Lower lobe of right lung (tissue), 2 donors: Measurements from ENCODE around the gene COPS7A. TPM values are rescaled to one million over a fixed set of nuclear protein-coding genes. Genes with fewer than 3 reads are reported as not detected.

ENCODE experiments used
- ATAC-seq, 2 donors: fragments of 200-7000 bp; cut with Tn5 transposase; one replicate each; pipeline ENCODE4 v1.9.1; 2020 to 2022; ENCODE audit warnings: mild to moderate bottlenecking in 2 of 2, moderate library complexity in 2 of 2
- DNase-seq: peaks from one replicate; pipeline ENCODE4 v3.0.0-alpha.2; 2020
- H3K27ac ChIP-seq: fragments of 200-600 bp; one replicate; pipeline ENCODE4 v1.8.0; 2022
- H3K27me3 ChIP-seq: fragments of 200-600 bp; one replicate; pipeline ENCODE4 v1.8.0; 2022; ENCODE audit warnings: low read depth
- H3K36me3 ChIP-seq: fragments of 200-600 bp; one replicate; pipeline ENCODE4 v1.8.0; 2022; ENCODE audit warnings: mild to moderate bottlenecking
- H3K4me1 ChIP-seq: fragments of 200-600 bp; one replicate; pipeline ENCODE4 v1.8.0; 2022
- H3K4me3 ChIP-seq: fragments of 200-600 bp; one replicate; pipeline ENCODE4 v1.8.0; 2022; ENCODE audit warnings: mild to moderate bottlenecking
- H3K9me3 ChIP-seq: fragments of 200-600 bp; one replicate; pipeline ENCODE4 v1.8.0; 2022
- CTCF ChIP-seq: fragments of 200-600 bp; IDR thresholded peaks from one replicate; pipeline ENCODE4 v1.8.0; 2022; ENCODE audit warnings: antibody characterized with exemption, mild to moderate bottlenecking
- intact Hi-C: fragments of 100-400 bp; cut with DNase I; formaldehyde crosslinking; loops from one replicate; pipeline ENCODE4 v1.11.0; 2022
- total RNA-seq: library from RNA; stranded (reverse); fragmentation: NEBNext Ultra II Directional; extraction: Animal tissue kit (Norgen Biotek cat#: 25700); gene quantifications from one replicate; pipeline ENCODE4 v1.2.1, GENCODE V29; 2021
- donor health status: DM: no; HTN: yes; CAD: no; lungs with severe emphysema.

COPS7A gene
- total RNA-seq, 1 donor from 2014 or later, result 55.1 TPM

- H3K9me3 ChIP-seq, result no peaks in the 10 kb centered on the region
- H3K27me3 ChIP-seq, result no peaks in the 10 kb centered on the region
- peak within 1 kb of the TSS; percentile 86 for H3K4me3 ChIP-seq
- ATAC-seq (peak; percentile 94), DNase-seq (peak; percentile 97)
- intact Hi-C loops, result no loop called here
- peak within 1 kb of the TSS; percentile 96 for H3K27ac ChIP-seq
- H3K36me3 ChIP-seq, result peaks cover 11% of the 10 kb centered on the region
- TF ChIP-seq CTCF, result no peak
- H3K4me1 ChIP-seq, result peaks cover 53% of the 10 kb centered on the region
Measured at GRCh38 chr12:6688999-6689882, 34.6 kb upstream of the COPS7A start, which contains the start of gene ZNF384. ZNF384 (minus strand) TSS chr12:6689375; CDS start chr12:6679520, 9,855 bp downstream.

GRCh38 chr12:6691473-6691872 is 32.4 kb upstream of the COPS7A start:
- no peaks in the 10 kb centered on the region for H3K9me3 ChIP-seq
- H3K4me3 ChIP-seq, result no peak overlapping the region
- intact Hi-C loops, result no loop called here
- ATAC-seq (no peak), DNase-seq (no peak)
- H3K27me3 ChIP-seq, result no peaks in the 10 kb centered on the region
- no peak for TF ChIP-seq CTCF
- no peak overlapping the region for H3K27ac ChIP-seq
- H3K4me1 ChIP-seq, result peaks cover 38% of the 10 kb centered on the region
- peaks cover 6% of the 10 kb centered on the region for H3K36me3 ChIP-seq

GRCh38 chr12:6692888-6693287 is 31.0 kb upstream of the COPS7A start:
- Histone ChIP-seq H3K27me3 (peaks cover 8% of the 10 kb centered on the region), H3K4me1 (peaks cover 24% of the 10 kb centered on the region), H3K4me3 (no peak overlapping the region), H3K36me3 (no peaks in the 10 kb centered on the region), H3K9me3 (no peaks in the 10 kb centered on the region), H3K27ac (no peak overlapping the region)
- DNase-seq, result no peak
- intact Hi-C loops, result no loop called here
- no peak for ATAC-seq
- no peak for TF ChIP-seq CTCF

GRCh38 chr12:6693832-6694355 is 30.0 kb upstream of the COPS7A start:
- Histone ChIP-seq H3K27ac (no peak overlapping the region), H3K27me3 (peaks cover 18% of the 10 kb centered on the region), H3K4me1 (peaks cover 18% of the 10 kb centered on the region), H3K4me3 (no peak overlapping the region), H3K9me3 (no peaks in the 10 kb centered on the region), H3K36me3 (no peaks in the 10 kb centered on the region)
- intact Hi-C loops, result no loop called here
- no peak for TF ChIP-seq CTCF
- DNase-seq, result no peak
- ATAC-seq, result no peak

DNA sequence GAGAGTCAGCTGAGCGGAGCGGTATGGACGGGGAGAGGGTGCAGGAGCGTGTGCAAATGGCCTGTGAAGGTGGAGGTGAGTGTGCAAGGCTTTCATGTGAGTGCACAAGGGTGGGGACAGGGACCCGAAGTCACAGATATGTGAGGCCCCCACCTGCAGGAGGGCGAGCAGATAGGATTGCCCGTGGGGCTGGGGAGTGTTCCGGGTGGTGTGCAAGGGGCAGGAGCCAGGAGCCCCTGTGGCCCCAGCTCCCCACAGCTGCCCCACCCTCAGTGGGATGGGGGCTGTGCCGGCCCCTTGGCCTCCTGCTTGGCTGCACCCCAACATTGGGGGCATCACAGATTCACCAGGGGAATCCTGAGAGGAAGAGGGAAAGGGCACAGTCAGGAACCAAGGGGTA is 29.1 kb upstream of the COPS7A start:
- no peak for TF ChIP-seq CTCF
- peaks cover 24% of the 10 kb centered on the region for H3K27me3 ChIP-seq
- no peaks in the 10 kb centered on the region for H3K36me3 ChIP-seq
- H3K4me3 ChIP-seq, result no peak overlapping the region
- ATAC-seq, result no peak
- no peak overlapping the region for H3K27ac ChIP-seq
- no peak for DNase-seq
- no peaks in the 10 kb centered on the region for H3K9me3 ChIP-seq
- H3K4me1 ChIP-seq, result peaks cover 18% of the 10 kb centered on the region
- intact Hi-C loops, result no loop called here
